ENCODE data around the gene UBE2Q2. TPM values are rescaled to one million over a fixed set of nuclear protein-coding genes. Genes with fewer than 3 reads are reported as not detected.
A peak's percentile ranks its signal among the peaks of the same experiment; 100 is the strongest.

The UBE2Q2 gene
- total RNA-seq, 1 donor from 2014 or later, result 40.9 TPM

DNA sequence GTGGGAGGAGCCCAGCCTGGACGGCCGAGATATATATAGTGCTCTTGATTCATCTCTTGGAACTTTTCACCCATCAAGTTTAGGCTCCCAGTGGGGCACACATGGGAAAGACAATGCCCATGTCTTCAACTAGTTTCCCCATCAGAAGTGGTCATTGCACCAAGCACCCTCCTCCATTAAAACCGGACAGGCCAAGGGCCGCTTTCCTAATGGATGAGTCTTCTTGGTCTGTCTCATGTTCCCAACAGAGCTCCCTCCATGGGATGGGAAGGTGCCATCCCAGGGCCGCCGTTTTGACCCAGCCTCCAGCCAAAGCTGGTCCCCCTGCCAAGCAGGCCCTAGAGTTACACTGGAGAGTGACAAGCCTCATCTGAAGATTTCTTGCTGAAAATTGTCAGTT lies 34.7 kb upstream of the UBE2Q2 start:
- Mint-ChIP-seq H3K27ac (no peak overlapping the region), H3K27me3 (peaks cover 7% of the 10 kb centered on the region), H3K9me3 (ENCODE audit: low read depth) (no peaks in the 10 kb centered on the region), H3K4me3 (ENCODE audit: low read depth) (no peak overlapping the region), H3K36me3 (ENCODE audit: insufficient read depth) (no peaks in the 10 kb centered on the region), H3K4me1 (ENCODE audit: low read depth) (no peaks in the 10 kb centered on the region)
- TF ChIP-seq CTCF (IDR thresholded peaks at IDR 0.05; ENCODE audit: unreplicated experiment), result no peak
- no peak for DNase-seq (ENCODE audit: low spot score, unreplicated experiment)

- peak; percentile 53 for TF ChIP-seq CTCF (IDR thresholded peaks at IDR 0.05; ENCODE audit: unreplicated experiment)
- no peak for DNase-seq (ENCODE audit: low spot score, unreplicated experiment)
- H3K9me3 Mint-ChIP-seq (ENCODE audit: low read depth), result no peaks in the 10 kb centered on the region
- peaks cover 7% of the 10 kb centered on the region for H3K27me3 Mint-ChIP-seq
- H3K4me3 Mint-ChIP-seq (ENCODE audit: low read depth), result no peak overlapping the region
- no peaks in the 10 kb centered on the region for H3K36me3 Mint-ChIP-seq (ENCODE audit: insufficient read depth)
- H3K4me1 Mint-ChIP-seq (ENCODE audit: low read depth), result no peaks in the 10 kb centered on the region
- H3K27ac Mint-ChIP-seq, result no peak overlapping the region
These were observed 33.1 kb upstream of the UBE2Q2 start for GRCh38 chr15:75809986-75810750.

DNA sequence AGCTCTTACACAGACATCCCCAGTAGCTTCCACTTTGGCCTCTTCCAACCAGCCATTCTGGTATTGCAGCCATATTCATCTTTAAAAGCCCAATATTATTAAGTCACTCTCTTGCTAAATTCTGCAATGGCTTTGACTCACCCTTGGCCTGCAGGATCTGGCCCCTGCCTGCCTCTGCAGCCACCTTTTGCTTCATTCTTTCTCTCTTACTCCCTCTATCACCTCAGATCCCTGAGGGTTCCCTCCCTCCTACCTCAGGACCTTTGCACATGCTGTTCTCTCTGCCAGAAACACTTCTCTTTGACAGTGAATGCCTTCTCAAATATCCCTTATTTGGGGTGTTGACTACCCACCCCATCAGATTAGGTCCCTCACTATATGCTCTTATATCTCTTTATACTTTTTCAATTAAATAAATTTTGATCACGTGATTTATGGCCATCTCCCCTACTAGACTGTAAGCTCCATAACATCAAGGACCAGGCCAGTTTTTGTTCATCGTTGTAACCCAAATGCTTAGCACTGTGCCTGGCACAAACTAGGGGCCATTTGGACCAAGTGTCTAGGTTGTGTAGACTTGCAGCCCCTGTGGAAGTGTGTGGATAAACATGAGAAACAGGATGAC lies 32.3 kb upstream of the UBE2Q2 start:
- no peak for TF ChIP-seq CTCF (IDR thresholded peaks at IDR 0.05; ENCODE audit: unreplicated experiment)
- no peak overlapping the region for H3K27ac Mint-ChIP-seq
- no peak for DNase-seq (ENCODE audit: low spot score, unreplicated experiment)
- no peaks in the 10 kb centered on the region for H3K9me3 Mint-ChIP-seq (ENCODE audit: low read depth)
- H3K36me3 Mint-ChIP-seq (ENCODE audit: insufficient read depth), result no peaks in the 10 kb centered on the region
- peaks cover 7% of the 10 kb centered on the region for H3K27me3 Mint-ChIP-seq
- no peaks in the 10 kb centered on the region for H3K4me1 Mint-ChIP-seq (ENCODE audit: low read depth)
- no peak overlapping the region for H3K4me3 Mint-ChIP-seq (ENCODE audit: low read depth)

- Mint-ChIP-seq H3K4me3 (ENCODE audit: low read depth) (no peak overlapping the region), H3K27me3 (peaks cover under 1% of the 10 kb centered on the region), H3K27ac (no peak overlapping the region), H3K9me3 (ENCODE audit: low read depth) (no peaks in the 10 kb centered on the region), H3K4me1 (ENCODE audit: low read depth) (no peaks in the 10 kb centered on the region), H3K36me3 (ENCODE audit: insufficient read depth) (no peaks in the 10 kb centered on the region)
- DNase-seq (ENCODE audit: low spot score, unreplicated experiment), result no peak
- no peak for TF ChIP-seq CTCF (IDR thresholded peaks at IDR 0.05; ENCODE audit: unreplicated experiment)
These were observed 31.6 kb upstream of the UBE2Q2 start for GRCh38 chr15:75811626-75812025.

DNA sequence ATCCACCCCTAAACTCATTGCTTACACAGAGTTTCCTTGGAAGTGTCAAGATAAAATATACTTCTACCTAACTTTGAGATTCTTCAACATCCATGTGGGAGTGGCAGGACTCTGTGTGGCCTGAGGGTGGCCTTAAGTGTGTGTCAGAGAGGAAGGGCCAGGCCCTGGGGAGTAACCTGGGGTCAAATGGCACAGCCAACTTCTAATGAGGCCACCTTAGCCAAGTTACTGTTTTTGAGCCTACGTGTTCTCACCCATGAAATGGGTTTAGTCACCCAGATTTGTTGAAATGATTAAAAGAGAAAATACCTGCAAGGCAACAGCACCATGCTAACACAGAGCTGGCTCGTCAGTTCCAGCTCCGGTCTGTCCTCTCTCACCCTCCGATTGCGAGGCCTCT lies 28.5 kb upstream of the UBE2Q2 start:
- Mint-ChIP-seq H3K27me3 (no peaks in the 10 kb centered on the region), H3K36me3 (ENCODE audit: insufficient read depth) (no peaks in the 10 kb centered on the region), H3K4me3 (ENCODE audit: low read depth) (no peak overlapping the region), H3K9me3 (ENCODE audit: low read depth) (no peaks in the 10 kb centered on the region), H3K4me1 (ENCODE audit: low read depth) (no peaks in the 10 kb centered on the region), H3K27ac (no peak overlapping the region)
- no peak for DNase-seq (ENCODE audit: low spot score, unreplicated experiment)
- no peak for TF ChIP-seq CTCF (IDR thresholded peaks at IDR 0.05; ENCODE audit: unreplicated experiment)
